SK-N-SH (cell line): ENCODE data around the gene UGT2A3. TPM values are rescaled to one million over a fixed set of nuclear protein-coding genes. Genes with fewer than 3 reads are reported as not detected.

ENCODE experiments used
- CTCF ChIA-PET: fragments of 300-600, 350-600 bp; formaldehyde crosslinking; extraction: SDS; loops from one replicate; lab custom pipeline; 2021; lab: Yijun Ruan, JAX
- POLR2A ChIA-PET: fragments of 350-600 bp; sonication (Branson Sonifier 250); formaldehyde crosslinking; extraction: SDS; loops from one replicate; lab custom pipeline; 2020; ENCODE audit warnings: antibody characterized with exemption, inconsistent platforms; lab: Yijun Ruan, JAX
- DNase-seq: peaks from one replicate; pipeline ENCODE4 v3.0.0; 2012
- H2AFZ ChIP-seq: fragments of 200-600 bp; sonication (generic); 2 replicates; pipeline ENCODE4 v1.8.1; 2016; ENCODE audit warnings: antibody characterized with exemption, mild to moderate bottlenecking, low read depth
- H3F3A ChIP-seq: fragments of 200-600 bp; sonication (generic); replicated peaks from 2 replicates; pipeline ENCODE3; 2016; ENCODE audit warnings: antibody characterized with exemption, mild to moderate bottlenecking; ENCODE audit not compliant: insufficient read depth
- H3K27ac ChIP-seq, 2 experiments: fragments of 200-500 bp in 1 of 2; fragments of 200-600 bp in 1 of 2; sonication (Bioruptor generic) in 1 of 2; sonication (generic), shearing (Covaris generic) in 1 of 2; 2 replicates each; pipeline versions ENCODE4 v1.5.1 to v1.6.1; 2014 to 2016; ENCODE audit warnings: low read depth in 2 of 2, inconsistent platforms in 1 of 2, low read length in 1 of 2, mild to moderate bottlenecking in 1 of 2, mixed read lengths in 1 of 2
- H3K27me3 ChIP-seq: fragments of 200-600 bp; sonication (generic), shearing (Covaris generic); 2 replicates; pipeline ENCODE4 v1.6.1; 2016; ENCODE audit warnings: mixed run types; ENCODE audit not compliant: insufficient read depth
- H3K36me3 ChIP-seq, 2 experiments: fragments of 200-500 bp in 1 of 2; fragments of 200-600 bp in 1 of 2; sonication (Bioruptor generic) in 1 of 2; sonication (generic) in 1 of 2; replicated peaks in 1 of 2; 2 replicates each; pipeline versions ENCODE3 to v1.5.1; 2014 to 2016; ENCODE audit warnings: low read length in 1 of 2, mild to moderate bottlenecking in 1 of 2; ENCODE audit not compliant: insufficient read depth in 2 of 2, control insufficient read depth in 1 of 2
- H3K4me1 ChIP-seq, 2 experiments: fragments of 200-500 bp in 1 of 2; fragments of 200-600 bp in 1 of 2; sonication (Bioruptor generic) in 1 of 2; sonication (generic), shearing (Covaris generic) in 1 of 2; 2 replicates each; pipeline versions ENCODE4 v1.5.1 to v1.6.1; 2014 to 2016; ENCODE audit warnings: low read depth in 1 of 2, low read length in 1 of 2, mixed run types in 1 of 2; ENCODE audit not compliant: insufficient read depth in 2 of 2, control insufficient read depth in 1 of 2
- H3K4me2 ChIP-seq: fragments of 200-600 bp; sonication (generic), shearing (Covaris generic); 2 replicates; pipeline ENCODE4 v1.6.1; 2017; ENCODE audit warnings: mixed run types
- H3K4me3 ChIP-seq, 2 experiments: fragments of 200-500 bp in 1 of 2; fragments of 200-600 bp in 1 of 2; sonication (Bioruptor generic) in 1 of 2; sonication (generic), shearing (Covaris generic) in 1 of 2; 2 replicates each; pipeline versions ENCODE4 v1.5.1 to v1.8.1; 2014 to 2016; ENCODE audit warnings: low read depth in 2 of 2, inconsistent platforms in 1 of 2, low read length in 1 of 2, mild to moderate bottlenecking in 1 of 2, mixed read lengths in 1 of 2, moderate library complexity in 1 of 2
- H3K79me2 ChIP-seq: fragments of 200-600 bp; sonication (generic); 2 replicates; pipeline ENCODE4 v1.8.1; 2017; ENCODE audit warnings: mild to moderate bottlenecking; ENCODE audit not compliant: insufficient read depth
- H3K9ac ChIP-seq: fragments of 200-600 bp; sonication (generic); 2 replicates; pipeline ENCODE4 v1.6.1; 2017; ENCODE audit warnings: mixed run types
- H3K9me2 ChIP-seq: fragments of 200-600 bp; sonication (generic); 2 replicates; pipeline ENCODE4 v1.6.1; 2017; ENCODE audit warnings: mixed run types
- H3K9me3 ChIP-seq: fragments of 200-600 bp; sonication (generic); 2 replicates; pipeline ENCODE4 v1.6.1; 2017; ENCODE audit warnings: mixed run types, mild to moderate bottlenecking, moderate library complexity
- H4K20me1 ChIP-seq: fragments of 200-600 bp; sonication (generic); 2 replicates; pipeline ENCODE4 v1.6.1; 2017; ENCODE audit warnings: mild to moderate bottlenecking, mixed run types; ENCODE audit not compliant: insufficient read depth
- CHD2 ChIP-seq: fragments of 150-350 bp; IDR thresholded peaks from 2 replicates; pipeline ENCODE4 v1.6.1; 2018; ENCODE audit warnings: low read length; ENCODE audit not compliant: partially characterized antibody
- ELF1 ChIP-seq: IDR thresholded peaks from 2 replicates; pipeline ENCODE4 v1.4.0; 2012
- EZH2phosphoT487 ChIP-seq: fragments of 200-600 bp; sonication (generic); IDR thresholded peaks from 2 replicates; pipeline ENCODE4 v1.6.1; 2017; ENCODE audit warnings: low read depth, mixed run types, mild to moderate bottlenecking, antibody characterized with exemption, moderate library complexity, borderline replicate concordance
- FOSL2 ChIP-seq: IDR thresholded peaks from 2 replicates; pipeline ENCODE4 v1.4.0; 2012; ENCODE audit warnings: low read depth, mild to moderate bottlenecking, moderate library complexity, borderline replicate concordance
- GABPA ChIP-seq: IDR thresholded peaks from 2 replicates; pipeline ENCODE4 v1.4.0; 2012; ENCODE audit warnings: low read depth, mild to moderate bottlenecking
- GATA2 ChIP-seq: sonication (generic); formaldehyde crosslinking; IDR thresholded peaks from 2 replicates; pipeline ENCODE4 v1.5.0; 2020; ENCODE audit warnings: mild to moderate bottlenecking, missing genetic modification reagents
- JUND ChIP-seq: IDR thresholded peaks from 2 replicates; pipeline ENCODE4 v1.4.0; 2012
- MEF2A ChIP-seq: IDR thresholded peaks from 2 replicates; pipeline ENCODE4 v1.4.0; 2012; ENCODE audit warnings: low read depth, borderline replicate concordance
- NFIC ChIP-seq: IDR thresholded peaks from 2 replicates; pipeline ENCODE4 v1.4.0; 2012; ENCODE audit warnings: borderline replicate concordance
- RCOR1 ChIP-seq: fragments of 150-350 bp; IDR thresholded peaks from 2 replicates; pipeline ENCODE4 v1.6.1; 2017; ENCODE audit warnings: antibody characterized with exemption, low read length
- RFX5 ChIP-seq: IDR thresholded peaks from 2 replicates; pipeline ENCODE4 v1.6.1; 2012; ENCODE audit warnings: mild to moderate bottlenecking, improper control_type of control experiment, low read length
- SIN3A ChIP-seq: IDR thresholded peaks from 2 replicates; pipeline ENCODE4 v1.6.1; 2012; ENCODE audit warnings: low read depth, mild to moderate bottlenecking, low read length, moderate library complexity, borderline replicate concordance
- TAF1 ChIP-seq: IDR thresholded peaks from 2 replicates; pipeline ENCODE4 v1.6.1; 2012; ENCODE audit warnings: low read depth, mild to moderate bottlenecking, low read length, moderate library complexity, borderline replicate concordance
- TEAD4 ChIP-seq: IDR thresholded peaks from 2 replicates; pipeline ENCODE4 v1.4.0; 2012; ENCODE audit warnings: mild to moderate bottlenecking, borderline replicate concordance; ENCODE audit not compliant: insufficient read depth
- YY1 ChIP-seq: IDR thresholded peaks from 2 replicates; pipeline ENCODE4 v1.4.0; 2012; ENCODE audit warnings: low read depth, mild to moderate bottlenecking
- WGBS: methylation state at CpG from one replicate; pipeline ENCODE4 v1.1.6; 2017; ENCODE audit warnings: low lambda C conversion rate; 5-methylcytosine and 5-hydroxymethylcytosine counted together
- polyA plus RNA-seq, 3 experiments: library from polyadenylated mRNA; depleted of rRNA; stranded (reverse); fragments of >200 nt; gene quantifications; 2 replicates each; pipeline ENCODE4 v1.2.3, GENCODE V29; 2012
- TF ChIP-seq, protein P1 (sequence below): IDR thresholded peaks from 2 replicates; pipeline ENCODE4 v1.4.0; 2012; ENCODE audit warnings: low read depth, borderline replicate concordance
- TF ChIP-seq, protein P2 (sequence below): IDR thresholded peaks from 2 replicates; pipeline ENCODE4 v1.6.1; 2012; ENCODE audit warnings: mild to moderate bottlenecking, low read depth, low read length, moderate library complexity
- TF ChIP-seq, protein P3 (sequence below): IDR thresholded peaks from 2 replicates; pipeline ENCODE4; 2012
- TF ChIP-seq, protein P4 (sequence below): fragments of 150-350 bp; IDR thresholded peaks from 2 replicates; pipeline ENCODE4 v1.6.1; 2016; ENCODE audit warnings: mild to moderate bottlenecking, low read depth, low read length
- TF ChIP-seq, protein P5 (sequence below): fragments of 200-600 bp; sonication (generic); IDR thresholded peaks from 2 replicates; pipeline ENCODE4 v1.6.1; 2017; ENCODE audit warnings: antibody characterized with exemption, mild to moderate bottlenecking, moderate library complexity

UGT2A3 gene
- polyA plus RNA-seq, 1 of the 3 experiments (the other 2 are of a cell fraction): not detected

DNA sequence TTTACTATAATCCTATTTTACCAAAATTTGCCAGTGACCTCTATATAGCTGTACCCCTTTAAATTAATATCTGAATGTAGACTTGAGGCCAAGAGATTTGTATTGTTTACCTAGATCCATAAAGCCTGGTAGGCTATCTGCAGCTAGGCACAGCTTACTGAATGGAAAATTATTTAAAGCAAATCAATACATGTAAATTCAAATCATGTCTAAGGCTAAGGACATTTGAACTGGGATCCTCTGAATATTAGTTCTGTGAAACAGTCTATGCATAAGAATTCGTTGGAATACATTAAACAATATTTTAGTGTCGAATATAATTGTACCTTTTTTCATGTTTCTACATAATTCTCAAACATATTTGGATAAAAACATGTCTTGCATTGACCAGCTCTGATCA, 1.6 kb downstream of the UGT2A3 start:
- Histone ChIP-seq H3F3A (no peaks in the 10 kb centered on the region), H3K9me2 (no peaks in the 10 kb centered on the region), H3K79me2 (no peaks in the 10 kb centered on the region), H3K27ac (no peak overlapping the region), H3K27me3 (no peaks in the 10 kb centered on the region), H2AFZ (no peak overlapping the region), H3K4me1 (no peaks in the 10 kb centered on the region), H3K4me2 (no peak overlapping the region), H3K4me3 (no peak overlapping the region), H4K20me1 (no peaks in the 10 kb centered on the region), H3K9ac (no peak overlapping the region), H3K9me3 (no peaks in the 10 kb centered on the region), H3K36me3 (no peaks in the 10 kb centered on the region)
- WGBS: 5% methylated on average over 2 of the region's 2 CpGs
- CTCF ChIA-PET: no interaction called here
- POLR2A ChIA-PET: no interaction called here
- no peak for DNase-seq
- no peak for TF ChIP-seq TEAD4
- TF ChIP-seq ELF1: no peak
- no peak for TF ChIP-seq JUND
- no peak for TF ChIP-seq CHD2

DNA sequence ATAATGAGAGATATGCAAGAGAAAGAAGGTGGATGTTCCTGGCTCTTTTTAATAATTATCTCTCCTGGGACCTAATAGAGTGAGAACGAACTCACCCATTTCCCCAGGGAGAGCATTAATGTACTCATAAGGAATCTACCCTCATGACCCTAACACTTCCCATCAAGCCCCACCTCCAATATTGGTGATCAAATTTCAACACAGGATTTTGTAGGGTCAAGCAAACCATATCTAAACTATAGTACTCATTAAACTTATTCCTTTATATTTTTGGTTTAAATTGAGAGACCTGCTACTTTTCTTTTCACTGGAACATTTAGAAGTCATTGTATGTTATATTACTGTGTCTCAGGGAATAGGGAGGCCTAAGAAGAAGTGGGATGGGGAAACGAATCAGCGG, 2.6 kb downstream of the UGT2A3 start:
- no peaks in the 10 kb centered on the region for H3K36me3 ChIP-seq
- TF ChIP-seq TAF1 (no peak), GATA2 (CRISPR knock-in tag) (no peak), YY1 (no peak), MEF2A (no peak), NFIC (no peak), RCOR1 (no peak), SIN3A (no peak), RFX5 (no peak), EZH2phosphoT487 (no peak), FOSL2 (no peak), GABPA (no peak)
- TF ChIP-seq, protein P1, sequence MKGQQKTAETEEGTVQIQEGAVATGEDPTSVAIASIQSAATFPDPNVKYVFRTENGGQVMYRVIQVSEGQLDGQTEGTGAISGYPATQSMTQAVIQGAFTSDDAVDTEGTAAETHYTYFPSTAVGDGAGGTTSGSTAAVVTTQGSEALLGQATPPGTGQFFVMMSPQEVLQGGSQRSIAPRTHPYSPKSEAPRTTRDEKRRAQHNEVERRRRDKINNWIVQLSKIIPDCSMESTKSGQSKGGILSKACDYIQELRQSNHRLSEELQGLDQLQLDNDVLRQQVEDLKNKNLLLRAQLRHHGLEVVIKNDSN: no peak
- TF ChIP-seq, protein P2, sequence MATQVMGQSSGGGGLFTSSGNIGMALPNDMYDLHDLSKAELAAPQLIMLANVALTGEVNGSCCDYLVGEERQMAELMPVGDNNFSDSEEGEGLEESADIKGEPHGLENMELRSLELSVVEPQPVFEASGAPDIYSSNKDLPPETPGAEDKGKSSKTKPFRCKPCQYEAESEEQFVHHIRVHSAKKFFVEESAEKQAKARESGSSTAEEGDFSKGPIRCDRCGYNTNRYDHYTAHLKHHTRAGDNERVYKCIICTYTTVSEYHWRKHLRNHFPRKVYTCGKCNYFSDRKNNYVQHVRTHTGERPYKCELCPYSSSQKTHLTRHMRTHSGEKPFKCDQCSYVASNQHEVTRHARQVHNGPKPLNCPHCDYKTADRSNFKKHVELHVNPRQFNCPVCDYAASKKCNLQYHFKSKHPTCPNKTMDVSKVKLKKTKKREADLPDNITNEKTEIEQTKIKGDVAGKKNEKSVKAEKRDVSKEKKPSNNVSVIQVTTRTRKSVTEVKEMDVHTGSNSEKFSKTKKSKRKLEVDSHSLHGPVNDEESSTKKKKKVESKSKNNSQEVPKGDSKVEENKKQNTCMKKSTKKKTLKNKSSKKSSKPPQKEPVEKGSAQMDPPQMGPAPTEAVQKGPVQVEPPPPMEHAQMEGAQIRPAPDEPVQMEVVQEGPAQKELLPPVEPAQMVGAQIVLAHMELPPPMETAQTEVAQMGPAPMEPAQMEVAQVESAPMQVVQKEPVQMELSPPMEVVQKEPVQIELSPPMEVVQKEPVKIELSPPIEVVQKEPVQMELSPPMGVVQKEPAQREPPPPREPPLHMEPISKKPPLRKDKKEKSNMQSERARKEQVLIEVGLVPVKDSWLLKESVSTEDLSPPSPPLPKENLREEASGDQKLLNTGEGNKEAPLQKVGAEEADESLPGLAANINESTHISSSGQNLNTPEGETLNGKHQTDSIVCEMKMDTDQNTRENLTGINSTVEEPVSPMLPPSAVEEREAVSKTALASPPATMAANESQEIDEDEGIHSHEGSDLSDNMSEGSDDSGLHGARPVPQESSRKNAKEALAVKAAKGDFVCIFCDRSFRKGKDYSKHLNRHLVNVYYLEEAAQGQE: no peak
- TF ChIP-seq, protein P3, sequence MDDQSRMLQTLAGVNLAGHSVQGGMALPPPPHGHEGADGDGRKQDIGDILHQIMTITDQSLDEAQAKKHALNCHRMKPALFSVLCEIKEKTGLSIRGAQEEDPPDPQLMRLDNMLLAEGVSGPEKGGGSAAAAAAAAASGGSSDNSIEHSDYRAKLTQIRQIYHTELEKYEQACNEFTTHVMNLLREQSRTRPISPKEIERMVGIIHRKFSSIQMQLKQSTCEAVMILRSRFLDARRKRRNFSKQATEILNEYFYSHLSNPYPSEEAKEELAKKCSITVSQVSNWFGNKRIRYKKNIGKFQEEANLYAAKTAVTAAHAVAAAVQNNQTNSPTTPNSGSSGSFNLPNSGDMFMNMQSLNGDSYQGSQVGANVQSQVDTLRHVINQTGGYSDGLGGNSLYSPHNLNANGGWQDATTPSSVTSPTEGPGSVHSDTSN: no peak
- TF ChIP-seq, protein P4, sequence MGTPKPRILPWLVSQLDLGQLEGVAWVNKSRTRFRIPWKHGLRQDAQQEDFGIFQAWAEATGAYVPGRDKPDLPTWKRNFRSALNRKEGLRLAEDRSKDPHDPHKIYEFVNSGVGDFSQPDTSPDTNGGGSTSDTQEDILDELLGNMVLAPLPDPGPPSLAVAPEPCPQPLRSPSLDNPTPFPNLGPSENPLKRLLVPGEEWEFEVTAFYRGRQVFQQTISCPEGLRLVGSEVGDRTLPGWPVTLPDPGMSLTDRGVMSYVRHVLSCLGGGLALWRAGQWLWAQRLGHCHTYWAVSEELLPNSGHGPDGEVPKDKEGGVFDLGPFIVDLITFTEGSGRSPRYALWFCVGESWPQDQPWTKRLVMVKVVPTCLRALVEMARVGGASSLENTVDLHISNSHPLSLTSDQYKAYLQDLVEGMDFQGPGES: no peak
- TF ChIP-seq, protein P5, sequence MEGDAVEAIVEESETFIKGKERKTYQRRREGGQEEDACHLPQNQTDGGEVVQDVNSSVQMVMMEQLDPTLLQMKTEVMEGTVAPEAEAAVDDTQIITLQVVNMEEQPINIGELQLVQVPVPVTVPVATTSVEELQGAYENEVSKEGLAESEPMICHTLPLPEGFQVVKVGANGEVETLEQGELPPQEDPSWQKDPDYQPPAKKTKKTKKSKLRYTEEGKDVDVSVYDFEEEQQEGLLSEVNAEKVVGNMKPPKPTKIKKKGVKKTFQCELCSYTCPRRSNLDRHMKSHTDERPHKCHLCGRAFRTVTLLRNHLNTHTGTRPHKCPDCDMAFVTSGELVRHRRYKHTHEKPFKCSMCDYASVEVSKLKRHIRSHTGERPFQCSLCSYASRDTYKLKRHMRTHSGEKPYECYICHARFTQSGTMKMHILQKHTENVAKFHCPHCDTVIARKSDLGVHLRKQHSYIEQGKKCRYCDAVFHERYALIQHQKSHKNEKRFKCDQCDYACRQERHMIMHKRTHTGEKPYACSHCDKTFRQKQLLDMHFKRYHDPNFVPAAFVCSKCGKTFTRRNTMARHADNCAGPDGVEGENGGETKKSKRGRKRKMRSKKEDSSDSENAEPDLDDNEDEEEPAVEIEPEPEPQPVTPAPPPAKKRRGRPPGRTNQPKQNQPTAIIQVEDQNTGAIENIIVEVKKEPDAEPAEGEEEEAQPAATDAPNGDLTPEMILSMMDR: no peak
- no peaks in the 10 kb centered on the region for H3K27me3 ChIP-seq
- H3K9me3 ChIP-seq: no peaks in the 10 kb centered on the region
- no peak overlapping the region for H2AFZ ChIP-seq
- no peak overlapping the region for H3K27ac ChIP-seq
- ChIA-PET POLR2A (no interaction called here), CTCF (no interaction called here)
- H3K4me2 ChIP-seq: no peak overlapping the region
- H3K9me2 ChIP-seq: no peaks in the 10 kb centered on the region
- no peaks in the 10 kb centered on the region for H3K79me2 ChIP-seq
- no peak overlapping the region for H3K9ac ChIP-seq
- H3K4me3 ChIP-seq: no peak overlapping the region
- no peaks in the 10 kb centered on the region for H3K4me1 ChIP-seq
- no peaks in the 10 kb centered on the region for H3F3A ChIP-seq
- 4% methylated on average over 3 of the region's 3 CpGs for WGBS
- DNase-seq: no peak
- no peaks in the 10 kb centered on the region for H4K20me1 ChIP-seq
